ENCODE results near the gene DNAI1.

The DNAI1 gene

GRCh38 chr9:34563262-34563661 is 104.7 kb downstream of the DNAI1 start:
- no peak for DNase-seq

DNA sequence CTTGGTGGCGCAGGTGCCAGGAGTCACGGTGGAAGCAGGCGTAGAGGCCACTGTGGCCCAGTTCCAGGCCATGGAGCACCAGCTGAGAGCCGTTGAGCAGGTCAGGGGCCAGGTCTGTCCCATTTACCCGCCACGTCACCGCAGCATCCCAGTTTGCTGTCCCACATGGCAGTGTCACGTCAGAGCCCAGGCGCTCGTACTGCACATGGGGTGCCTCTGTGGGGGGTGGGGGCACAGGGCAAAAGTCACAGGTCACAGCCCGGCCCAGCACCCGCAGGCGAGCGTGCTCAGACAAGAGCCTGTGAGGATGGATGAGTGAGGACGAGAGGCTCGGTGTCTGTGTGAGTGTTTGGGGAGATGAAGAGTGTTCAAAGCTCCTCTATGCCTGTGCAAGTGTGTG is 106.0 kb downstream of the DNAI1 start:
- no peak for DNase-seq

- DNase-seq: no peak
Measured at GRCh38 chr9:34565856-34566255, 107.3 kb downstream of the DNAI1 start.

- no peak for DNase-seq
Measured at GRCh38 chr9:34566322-34566721, 107.7 kb downstream of the DNAI1 start.

DNA sequence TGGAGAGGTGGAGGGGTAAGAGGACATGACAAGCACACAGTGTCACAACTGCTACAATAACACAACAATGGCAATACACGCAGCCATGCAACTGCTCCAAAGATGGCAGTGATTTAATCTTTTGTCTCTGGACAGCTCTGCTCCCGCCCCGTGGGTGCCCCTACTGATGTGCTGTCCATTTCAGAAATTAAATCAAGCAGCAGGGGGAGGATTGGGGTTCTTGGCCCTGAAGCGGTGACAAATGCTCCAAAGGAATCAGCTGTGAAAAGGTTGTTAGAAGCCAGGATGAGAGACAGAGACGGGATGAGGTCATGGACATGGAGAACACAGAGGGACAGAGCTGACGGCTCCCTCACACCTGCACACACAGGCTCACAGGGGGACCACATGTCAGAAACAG is 108.4 kb downstream of the DNAI1 start:
- no peak for DNase-seq

DNA sequence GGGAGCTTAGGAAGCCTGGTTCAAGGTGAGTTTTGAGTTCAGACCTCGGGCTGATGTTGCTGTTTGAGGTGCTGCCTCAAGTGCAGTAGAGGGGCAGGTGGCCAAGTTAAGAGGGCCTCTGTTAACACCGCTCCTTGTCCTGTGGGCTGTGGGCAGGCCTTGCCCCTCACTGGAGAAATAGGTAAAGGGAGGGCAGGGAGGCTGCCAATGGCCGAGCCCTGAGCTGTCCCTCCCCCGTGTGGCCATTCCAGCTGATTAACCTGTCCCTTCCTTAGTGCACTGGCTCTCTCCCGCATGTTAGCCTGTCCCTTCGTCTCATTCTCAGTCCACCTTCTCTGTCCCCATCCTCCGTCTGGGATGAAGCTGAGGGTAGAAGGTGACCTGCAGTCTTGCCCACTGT is 109.5 kb downstream of the DNAI1 start:
- no peak for DNase-seq

GRCh38 chr9:34568774-34569173 is 110.2 kb downstream of the DNAI1 start:
- no peak for DNase-seq

DNA sequence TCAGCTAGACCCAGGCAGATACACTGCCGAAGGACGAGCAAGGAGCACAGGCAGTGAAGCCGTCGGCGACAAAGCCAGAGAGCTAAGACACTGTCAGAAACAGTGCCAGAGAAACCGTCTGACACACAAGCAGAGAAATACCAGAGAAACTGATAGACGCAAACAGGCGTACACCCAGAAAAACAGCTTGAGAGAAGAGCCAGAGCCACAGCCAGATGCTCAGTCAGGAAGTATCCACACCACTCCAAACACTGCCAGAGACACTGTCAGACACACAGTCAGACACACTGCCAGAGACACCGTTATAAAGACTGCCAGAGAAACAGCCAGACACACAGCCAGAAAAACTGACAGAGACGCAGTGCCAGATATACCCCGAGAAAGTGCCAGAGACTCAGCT is 111.8 kb downstream of the DNAI1 start:
- DNase-seq: no peak
